Measurements from ENCODE around the gene PRKCA. TPM values are rescaled to one million over a fixed set of nuclear protein-coding genes. Genes with fewer than 3 reads are reported as not detected.

Gene PRKCA
- total and polyA plus RNA-seq, 10 of the 15 experiments (the other 5 are each of a cell fraction or from before 2014, with no cell fraction given): 0.11 to 14.6 (median 0.72) TPM

- Histone ChIP-seq H3K27ac (ENCODE audit: control insufficient read depth, insufficient read depth) (no peak overlapping the region), H3K4me1 (ENCODE audit: control insufficient read depth, insufficient read depth, low read length) (no peaks in the 10 kb centered on the region; the same call in 1 of the 2 replicates), H3K4me2 (ENCODE audit: control insufficient read depth, insufficient read depth) (no peak overlapping the region), H3K9me3 (replicated peaks; ENCODE audit: control insufficient read depth, insufficient read depth, low read length) (no peaks in the 10 kb centered on the region; the same call in 2 of the 3 replicates), H3K36me3 (ENCODE audit: control insufficient read depth in 2 of 2, insufficient read depth in 2 of 2, low read length in 1 of 2) (no peaks in the 10 kb centered on the region; a peak in 1 of 4 replicates), H4K20me1 (ENCODE audit: control insufficient read depth, insufficient read depth) (no peaks in the 10 kb centered on the region), H3K9ac (ENCODE audit: control insufficient read depth, insufficient read depth, low read length) (no peak overlapping the region), H3K4me3 (no peak overlapping the region), H3K27me3 (replicated peaks in 1 of 2; ENCODE audit: control insufficient read depth in 2 of 2, insufficient read depth in 2 of 2, low read length in 1 of 2) (0 out of 4 replicates have a peak, but pooled peaks cover 0 to 2% of the 10 kb centered on the region in 2 experiments), H3K79me2 (ENCODE audit: control insufficient read depth, insufficient read depth, low read length) (no peaks in the 10 kb centered on the region), H2AFZ (ENCODE audit: control insufficient read depth, low read depth, low read length) (no peak overlapping the region)
- DNase-seq (ENCODE audit: low read depth, low spot score) (no peak), ATAC-seq (no peak), FAIRE-seq (no peak)
- BruUV-seq (replicated peaks): no TSS peak
- CTCF ChIA-PET: interaction anchor here (0.7 to 2.0 kb wide), 5 partner anchors 9 to 43 kb away, joined by 3 to 5 read pairs (median 3); no protein-coding TSS in a partner anchor
- intact Hi-C loops (cut with micrococcal nuclease; ENCODE audit: unreplicated experiment): no loop called here
- in situ Hi-C loops (cut with MboI): no loop called here
- WGBS (ENCODE audit: insufficient coverage, insufficient replicate concordance, low lambda C conversion rate, missing lambda C conversion rate): 8% methylated on average over 12 of the region's 12 CpGs
- RAD21 ChIA-PET (ENCODE audit: unreplicated experiment): interaction anchor here (1.2 kb wide), 1 partner anchor 11 kb away, joined by 5 read pairs; no protein-coding TSS in a partner anchor
- SMC1A ChIA-PET (ENCODE audit: uncharacterized antibody, unreplicated experiment): interaction anchor here (0.9 to 1.6 kb wide), 6 partner anchors 24 to 469 kb away, joined by 3 to 5 read pairs (median 3); no protein-coding TSS in a partner anchor
- POLR2A ChIA-PET: interaction anchor here (0.7 kb wide), 1 partner anchor 85 kb away, joined by 4 read pairs; no protein-coding TSS in a partner anchor
- TF ChIP-seq GABPA (IDR thresholded peaks at IDR 0.05; ENCODE audit: low read depth): no peak
- no peak for TF ChIP-seq PBX3 (IDR thresholded peaks at IDR 0.05; ENCODE audit: insufficient replicate concordance, low read depth, low read length)
- TF ChIP-seq, protein P1, sequence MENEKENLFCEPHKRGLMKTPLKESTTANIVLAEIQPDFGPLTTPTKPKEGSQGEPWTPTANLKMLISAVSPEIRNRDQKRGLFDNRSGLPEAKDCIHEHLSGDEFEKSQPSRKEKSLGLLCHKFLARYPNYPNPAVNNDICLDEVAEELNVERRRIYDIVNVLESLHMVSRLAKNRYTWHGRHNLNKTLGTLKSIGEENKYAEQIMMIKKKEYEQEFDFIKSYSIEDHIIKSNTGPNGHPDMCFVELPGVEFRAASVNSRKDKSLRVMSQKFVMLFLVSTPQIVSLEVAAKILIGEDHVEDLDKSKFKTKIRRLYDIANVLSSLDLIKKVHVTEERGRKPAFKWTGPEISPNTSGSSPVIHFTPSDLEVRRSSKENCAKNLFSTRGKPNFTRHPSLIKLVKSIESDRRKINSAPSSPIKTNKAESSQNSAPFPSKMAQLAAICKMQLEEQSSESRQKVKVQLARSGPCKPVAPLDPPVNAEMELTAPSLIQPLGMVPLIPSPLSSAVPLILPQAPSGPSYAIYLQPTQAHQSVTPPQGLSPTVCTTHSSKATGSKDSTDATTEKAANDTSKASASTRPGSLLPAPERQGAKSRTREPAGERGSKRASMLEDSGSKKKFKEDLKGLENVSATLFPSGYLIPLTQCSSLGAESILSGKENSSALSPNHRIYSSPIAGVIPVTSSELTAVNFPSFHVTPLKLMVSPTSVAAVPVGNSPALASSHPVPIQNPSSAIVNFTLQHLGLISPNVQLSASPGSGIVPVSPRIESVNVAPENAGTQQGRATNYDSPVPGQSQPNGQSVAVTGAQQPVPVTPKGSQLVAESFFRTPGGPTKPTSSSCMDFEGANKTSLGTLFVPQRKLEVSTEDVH (IDR thresholded peaks at IDR 0.05; ENCODE audit: low read depth, partially characterized antibody): no peak
- TF ChIP-seq REST (IDR thresholded peaks at IDR 0.05; ENCODE audit: low read depth, low read length): no peak
- TF ChIP-seq, protein P2, sequence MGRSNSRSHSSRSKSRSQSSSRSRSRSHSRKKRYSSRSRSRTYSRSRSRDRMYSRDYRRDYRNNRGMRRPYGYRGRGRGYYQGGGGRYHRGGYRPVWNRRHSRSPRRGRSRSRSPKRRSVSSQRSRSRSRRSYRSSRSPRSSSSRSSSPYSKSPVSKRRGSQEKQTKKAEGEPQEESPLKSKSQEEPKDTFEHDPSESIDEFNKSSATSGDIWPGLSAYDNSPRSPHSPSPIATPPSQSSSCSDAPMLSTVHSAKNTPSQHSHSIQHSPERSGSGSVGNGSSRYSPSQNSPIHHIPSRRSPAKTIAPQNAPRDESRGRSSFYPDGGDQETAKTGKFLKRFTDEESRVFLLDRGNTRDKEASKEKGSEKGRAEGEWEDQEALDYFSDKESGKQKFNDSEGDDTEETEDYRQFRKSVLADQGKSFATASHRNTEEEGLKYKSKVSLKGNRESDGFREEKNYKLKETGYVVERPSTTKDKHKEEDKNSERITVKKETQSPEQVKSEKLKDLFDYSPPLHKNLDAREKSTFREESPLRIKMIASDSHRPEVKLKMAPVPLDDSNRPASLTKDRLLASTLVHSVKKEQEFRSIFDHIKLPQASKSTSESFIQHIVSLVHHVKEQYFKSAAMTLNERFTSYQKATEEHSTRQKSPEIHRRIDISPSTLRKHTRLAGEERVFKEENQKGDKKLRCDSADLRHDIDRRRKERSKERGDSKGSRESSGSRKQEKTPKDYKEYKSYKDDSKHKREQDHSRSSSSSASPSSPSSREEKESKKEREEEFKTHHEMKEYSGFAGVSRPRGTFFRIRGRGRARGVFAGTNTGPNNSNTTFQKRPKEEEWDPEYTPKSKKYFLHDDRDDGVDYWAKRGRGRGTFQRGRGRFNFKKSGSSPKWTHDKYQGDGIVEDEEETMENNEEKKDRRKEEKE (IDR thresholded peaks at IDR 0.05): no peak
- TF ChIP-seq PAX5 (IDR thresholded peaks at IDR 0.05; ENCODE audit: borderline replicate concordance, low read depth, low read length): no peak
- TF ChIP-seq, protein P3, sequence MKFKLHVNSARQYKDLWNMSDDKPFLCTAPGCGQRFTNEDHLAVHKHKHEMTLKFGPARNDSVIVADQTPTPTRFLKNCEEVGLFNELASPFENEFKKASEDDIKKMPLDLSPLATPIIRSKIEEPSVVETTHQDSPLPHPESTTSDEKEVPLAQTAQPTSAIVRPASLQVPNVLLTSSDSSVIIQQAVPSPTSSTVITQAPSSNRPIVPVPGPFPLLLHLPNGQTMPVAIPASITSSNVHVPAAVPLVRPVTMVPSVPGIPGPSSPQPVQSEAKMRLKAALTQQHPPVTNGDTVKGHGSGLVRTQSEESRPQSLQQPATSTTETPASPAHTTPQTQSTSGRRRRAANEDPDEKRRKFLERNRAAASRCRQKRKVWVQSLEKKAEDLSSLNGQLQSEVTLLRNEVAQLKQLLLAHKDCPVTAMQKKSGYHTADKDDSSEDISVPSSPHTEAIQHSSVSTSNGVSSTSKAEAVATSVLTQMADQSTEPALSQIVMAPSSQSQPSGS (IDR thresholded peaks at IDR 0.05; ENCODE audit: low read length): no peak
- TF ChIP-seq HDGF (IDR thresholded peaks at IDR 0.05): no peak
- TF ChIP-seq POLR2AphosphoS2 (IDR thresholded peaks at IDR 0.05; ENCODE audit: low read depth, low read length): no peak
- no peak for TF ChIP-seq SUPT20H (IDR thresholded peaks at IDR 0.05; ENCODE audit: borderline replicate concordance, control insufficient read depth, low read depth, low read length)
These were observed 360.7 kb downstream of the PRKCA start for GRCh38 chr17:66663041-66663606.

Data from GM12878 (cell line).